SU-DHL-6 (cell line): ENCODE measurements around the gene ADAMTS12.

Source experiments
- H2AFZ ChIP-seq: fragments of 200-600 bp; sonication (generic); 2 replicates; pipeline ENCODE4 v1.6.1; 2014; ENCODE audit warnings: low read depth, mild to moderate bottlenecking, moderate library complexity, mixed read lengths, antibody characterized with exemption, low read length; ENCODE audit not compliant: severe bottlenecking
- H3F3A ChIP-seq: fragments of 200-600 bp; shearing (Covaris generic); 2 replicates; pipeline ENCODE4 v1.6.0; 2016; ENCODE audit warnings: antibody characterized with exemption, mild to moderate bottlenecking; ENCODE audit not compliant: insufficient read depth
- H3K27ac ChIP-seq: fragments of 200-600 bp; sonication (generic); 2 replicates; pipeline ENCODE4 v1.5.1; 2016; ENCODE audit warnings: low read depth, mild to moderate bottlenecking, low read length, moderate library complexity, mixed read lengths
- H3K27me3 ChIP-seq: fragments of 200-600 bp; sonication (generic), shearing (Covaris generic); 2 replicates; pipeline ENCODE4 v1.6.0; 2014; ENCODE audit warnings: mild to moderate bottlenecking, low read length
- H3K36me3 ChIP-seq: fragments of 200-600 bp; sonication (generic); 2 replicates; pipeline ENCODE4 v1.6.1; 2014; ENCODE audit warnings: mild to moderate bottlenecking, low read length, mixed read lengths
- H3K4me2 ChIP-seq: fragments of 300-600, 200-600 bp; shearing (Covaris generic), sonication (generic); 2 replicates; pipeline ENCODE4 v1.6.0; 2014; ENCODE audit warnings: low read length, low read depth, mild to moderate bottlenecking; ENCODE audit not compliant: poor library complexity, severe bottlenecking
- H3K4me3 ChIP-seq: fragments of 200-600 bp; sonication (generic); 2 replicates; pipeline ENCODE4 v1.5.1; 2014; ENCODE audit warnings: antibody characterized with exemption, low read length, mild to moderate bottlenecking, mixed read lengths; ENCODE audit not compliant: insufficient read depth, poor library complexity, severe bottlenecking
- H3K79me2 ChIP-seq: fragments of 200-600 bp; sonication (generic); 2 replicates; pipeline ENCODE4 v1.6.1; 2014; ENCODE audit warnings: mild to moderate bottlenecking, low read length, moderate library complexity; ENCODE audit not compliant: insufficient read depth
- H3K9ac ChIP-seq: fragments of 200-600 bp; sonication (generic); 2 replicates; pipeline ENCODE4 v1.7.0; 2014; ENCODE audit warnings: mild to moderate bottlenecking, low read length
- H3K9me2 ChIP-seq: fragments of 200-600 bp; sonication (generic); replicated peaks from 2 replicates; pipeline ENCODE4 v1.6.1; 2014; ENCODE audit warnings: low read length; ENCODE audit not compliant: insufficient read depth
- H3K9me3 ChIP-seq: fragments of 200-600 bp; sonication (generic); 2 replicates; pipeline ENCODE4 v1.6.1; 2014; ENCODE audit warnings: low read length, mixed read lengths; ENCODE audit not compliant: insufficient read depth
- H4K20me1 ChIP-seq: fragments of 200-600 bp; sonication (generic); 2 replicates; pipeline ENCODE4 v1.6.1; 2014; ENCODE audit warnings: low read depth, mild to moderate bottlenecking, antibody characterized with exemption, low read length, moderate library complexity, mixed read lengths
- EZH2phosphoT487 ChIP-seq: fragments of 200-600 bp; sonication (generic), shearing (Covaris generic); conservative IDR thresholded peaks from 2 replicates; pipeline ENCODE4 v1.6.1; 2018; ENCODE audit warnings: mild to moderate bottlenecking, antibody characterized with exemption, low read length, moderate library complexity, mixed read lengths
- TF ChIP-seq, protein P1 (sequence below): fragments of 200-600 bp; sonication (generic); IDR thresholded peaks from one replicate; pipeline ENCODE4 v1.5.1; 2017; ENCODE audit warnings: antibody characterized with exemption, mild to moderate bottlenecking, low read length, moderate library complexity; ENCODE audit not compliant: insufficient read depth, poor library complexity, severe bottlenecking

Gene ADAMTS12

DNA sequence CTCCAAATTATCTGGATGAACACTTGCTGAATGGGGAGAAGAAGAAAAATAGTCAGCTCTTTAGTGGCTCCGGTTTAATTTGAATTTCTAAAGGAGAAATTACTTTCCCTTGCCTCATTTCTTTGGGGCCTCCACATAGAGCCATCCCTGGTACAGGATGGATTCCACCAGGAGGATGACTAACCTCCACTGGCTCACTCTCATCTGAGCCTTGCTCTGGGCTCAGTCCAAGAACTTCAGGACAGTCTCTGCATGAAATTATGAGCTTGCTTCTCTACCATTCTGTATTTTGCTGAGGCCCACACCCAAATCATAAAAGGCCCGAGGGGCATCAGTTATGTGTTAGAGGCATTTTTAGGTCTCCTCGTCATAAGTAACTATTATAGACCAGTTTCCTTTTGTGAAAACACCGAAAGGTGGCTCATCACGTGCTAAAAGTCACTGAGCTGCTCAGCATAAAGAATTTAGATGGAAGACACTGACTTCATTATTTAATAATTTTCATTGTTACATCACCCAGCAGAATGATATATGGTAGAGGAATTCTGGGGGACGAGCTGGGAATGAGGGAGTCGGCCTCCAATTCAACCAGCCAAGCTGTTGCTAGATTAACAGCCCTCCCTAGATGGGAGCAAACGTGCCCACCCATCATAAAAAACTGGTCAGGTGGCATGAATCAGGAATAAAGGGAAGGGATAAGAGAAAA is 228.9 kb downstream of the ADAMTS12 start:
- H3K4me3 ChIP-seq, result no peak overlapping the region
- H4K20me1 ChIP-seq, result no peaks in the 10 kb centered on the region
- no peak overlapping the region for H3K9ac ChIP-seq
- no peak overlapping the region for H3K27ac ChIP-seq
- no peaks in the 10 kb centered on the region for H3F3A ChIP-seq
- no peak overlapping the region for H2AFZ ChIP-seq
- H3K36me3 ChIP-seq, result no peaks in the 10 kb centered on the region
- H3K4me2 ChIP-seq, result no peak overlapping the region
- no peaks in the 10 kb centered on the region for H3K9me3 ChIP-seq
- H3K27me3 ChIP-seq, result no peaks in the 10 kb centered on the region
- no peaks in the 10 kb centered on the region for H3K79me2 ChIP-seq
- TF ChIP-seq EZH2phosphoT487, result no peak
- TF ChIP-seq, protein P1, sequence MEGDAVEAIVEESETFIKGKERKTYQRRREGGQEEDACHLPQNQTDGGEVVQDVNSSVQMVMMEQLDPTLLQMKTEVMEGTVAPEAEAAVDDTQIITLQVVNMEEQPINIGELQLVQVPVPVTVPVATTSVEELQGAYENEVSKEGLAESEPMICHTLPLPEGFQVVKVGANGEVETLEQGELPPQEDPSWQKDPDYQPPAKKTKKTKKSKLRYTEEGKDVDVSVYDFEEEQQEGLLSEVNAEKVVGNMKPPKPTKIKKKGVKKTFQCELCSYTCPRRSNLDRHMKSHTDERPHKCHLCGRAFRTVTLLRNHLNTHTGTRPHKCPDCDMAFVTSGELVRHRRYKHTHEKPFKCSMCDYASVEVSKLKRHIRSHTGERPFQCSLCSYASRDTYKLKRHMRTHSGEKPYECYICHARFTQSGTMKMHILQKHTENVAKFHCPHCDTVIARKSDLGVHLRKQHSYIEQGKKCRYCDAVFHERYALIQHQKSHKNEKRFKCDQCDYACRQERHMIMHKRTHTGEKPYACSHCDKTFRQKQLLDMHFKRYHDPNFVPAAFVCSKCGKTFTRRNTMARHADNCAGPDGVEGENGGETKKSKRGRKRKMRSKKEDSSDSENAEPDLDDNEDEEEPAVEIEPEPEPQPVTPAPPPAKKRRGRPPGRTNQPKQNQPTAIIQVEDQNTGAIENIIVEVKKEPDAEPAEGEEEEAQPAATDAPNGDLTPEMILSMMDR, result no peak
- no peaks in the 10 kb centered on the region; the same call in 1 of the 2 replicates for H3K9me2 ChIP-seq

DNA sequence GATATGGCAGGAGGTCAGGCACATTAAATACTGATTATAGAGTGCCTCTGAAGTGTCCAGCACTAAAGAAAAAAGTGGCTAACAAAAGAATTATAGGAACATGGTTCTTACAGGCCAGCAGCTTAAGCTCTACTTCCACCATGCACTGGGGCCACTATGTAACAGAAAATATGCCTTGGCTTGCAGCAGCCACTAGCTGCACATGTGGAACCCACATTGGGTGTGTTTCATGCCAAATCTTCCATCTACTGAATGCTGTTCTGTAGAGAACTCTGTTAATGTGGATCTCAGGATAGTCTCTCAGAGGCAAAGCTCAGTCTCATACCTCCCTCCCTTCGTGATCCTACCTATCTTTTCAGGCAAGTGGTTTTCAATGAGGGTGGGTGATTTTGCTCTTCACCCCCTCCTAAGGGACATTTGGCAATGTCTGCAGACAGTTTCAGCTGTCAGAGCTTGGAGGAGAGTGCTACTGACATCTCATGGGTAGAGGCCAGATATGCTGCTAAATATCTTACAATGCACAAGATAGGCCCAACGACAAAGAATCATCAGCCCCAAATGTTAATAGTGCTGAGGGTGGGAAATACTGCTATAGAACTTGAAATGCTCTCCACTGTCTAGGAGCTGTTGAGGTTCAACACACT is 232.1 kb downstream of the ADAMTS12 start:
- no peak overlapping the region for H3K4me3 ChIP-seq
- no peak overlapping the region for H3K27ac ChIP-seq
- H3K4me2 ChIP-seq, result no peak overlapping the region
- no peaks in the 10 kb centered on the region for H3K9me3 ChIP-seq
- TF ChIP-seq, protein P1, result no peak
- no peak for TF ChIP-seq EZH2phosphoT487
- no peaks in the 10 kb centered on the region for H3K36me3 ChIP-seq
- no peaks in the 10 kb centered on the region for H4K20me1 ChIP-seq
- H2AFZ ChIP-seq, result no peak overlapping the region
- H3F3A ChIP-seq, result no peaks in the 10 kb centered on the region
- no peaks in the 10 kb centered on the region for H3K79me2 ChIP-seq
- H3K27me3 ChIP-seq, result no peaks in the 10 kb centered on the region
- no peaks in the 10 kb centered on the region; the same call in 1 of the 2 replicates for H3K9me2 ChIP-seq
- H3K9ac ChIP-seq, result no peak overlapping the region

DNA sequence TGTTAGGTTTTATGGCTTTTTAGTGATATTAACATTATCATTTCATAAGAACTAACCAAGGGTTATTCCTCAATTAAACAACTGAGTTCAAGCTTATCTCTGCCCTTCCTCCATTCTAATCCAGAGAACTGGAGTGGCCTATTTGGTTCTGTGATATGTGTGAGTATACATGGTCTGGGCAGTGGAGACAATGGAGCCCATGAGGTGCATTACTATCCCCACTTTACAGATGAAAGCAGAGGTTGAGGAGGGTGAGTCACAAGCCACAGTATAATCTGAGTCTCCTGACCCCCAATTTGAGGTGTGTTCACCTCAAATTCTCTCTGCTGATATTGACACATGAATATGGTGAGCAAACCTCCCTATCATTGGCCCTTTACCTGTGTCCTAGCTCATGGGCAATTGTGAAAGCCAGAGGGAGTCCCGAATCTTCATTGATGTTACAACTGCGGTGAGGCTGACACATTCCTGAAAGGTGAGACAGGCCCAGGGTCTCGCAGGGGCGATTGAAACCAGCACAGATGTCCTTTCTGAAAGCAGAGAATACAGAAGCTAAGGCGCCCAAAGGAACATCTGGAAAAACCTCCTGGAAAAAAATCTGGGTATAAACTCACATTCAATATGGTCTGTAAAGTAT is 233.9 kb downstream of the ADAMTS12 start:
- Histone ChIP-seq H3K4me2 (no peak overlapping the region), H3K9me2 (no peaks in the 10 kb centered on the region; the same call in 1 of the 2 replicates), H3K27me3 (no peaks in the 10 kb centered on the region), H3K9me3 (no peaks in the 10 kb centered on the region), H3K79me2 (no peaks in the 10 kb centered on the region), H3K9ac (no peak overlapping the region), H3F3A (no peaks in the 10 kb centered on the region), H2AFZ (no peak overlapping the region), H3K36me3 (no peaks in the 10 kb centered on the region), H4K20me1 (no peaks in the 10 kb centered on the region), H3K4me3 (no peak overlapping the region), H3K27ac (no peak overlapping the region)
- no peak for TF ChIP-seq EZH2phosphoT487
- TF ChIP-seq, protein P1, result no peak
